KMS-11 (cell line): ENCODE results near the gene C1QTNF6.

Experiments
- H2AFZ ChIP-seq: fragments of 200-600 bp; sonication (generic); 2 replicates; pipeline ENCODE4 v1.6.1; 2016; ENCODE audit warnings: antibody characterized with exemption, mixed run types, low read depth
- H3K27ac ChIP-seq: fragments of 200-600 bp; sonication (generic); 2 replicates; pipeline ENCODE4 v1.6.1; 2016; ENCODE audit warnings: mild to moderate bottlenecking, mixed run types
- H3K27me3 ChIP-seq: fragments of 200-600 bp; sonication (generic); 2 replicates; pipeline ENCODE4 v1.6.1; 2017; ENCODE audit warnings: mild to moderate bottlenecking, low read depth, mixed run types, moderate library complexity; ENCODE audit not compliant: insufficient read depth
- H3K36me3 ChIP-seq: fragments of 200-600 bp; sonication (generic); 2 replicates; pipeline ENCODE4 v1.6.1; 2017; ENCODE audit warnings: mild to moderate bottlenecking, mixed run types; ENCODE audit not compliant: insufficient read depth
- H3K4me1 ChIP-seq: fragments of 200-600 bp; sonication (generic); 2 replicates; pipeline ENCODE4 v1.6.1; 2016; ENCODE audit warnings: mild to moderate bottlenecking, low read depth, mixed run types; ENCODE audit not compliant: poor library complexity, severe bottlenecking
- H3K4me2 ChIP-seq: fragments of 200-600 bp; sonication (generic); 2 replicates; pipeline ENCODE4 v1.7.0; 2016; ENCODE audit warnings: mild to moderate bottlenecking, mixed run types
- H3K4me3 ChIP-seq: fragments of 200-600 bp; sonication (generic); IDR thresholded peaks from 2 replicates; pipeline ENCODE4 v1.6.1; 2017; ENCODE audit warnings: low read depth, low read length, mixed read lengths; ENCODE audit not compliant: insufficient read depth
- H3K79me2 ChIP-seq: fragments of 200-600 bp; sonication (generic); 2 replicates; pipeline ENCODE4 v1.6.1; 2016; ENCODE audit warnings: low read depth, mixed run types; ENCODE audit not compliant: insufficient read depth
- H3K9ac ChIP-seq: fragments of 200-600 bp; sonication (generic); 2 replicates; pipeline ENCODE4 v1.6.1; 2016; ENCODE audit warnings: mild to moderate bottlenecking, mixed run types
- H4K20me1 ChIP-seq: fragments of 200-600 bp; sonication (generic); 2 replicates; pipeline ENCODE4 v1.6.1; 2016; ENCODE audit warnings: mild to moderate bottlenecking, mixed run types; ENCODE audit not compliant: insufficient read depth
- CTCF ChIP-seq: fragments of 200-600 bp; sonication (generic); conservative IDR thresholded peaks from 2 replicates; pipeline ENCODE4 v1.6.1; 2017; ENCODE audit warnings: low read depth, mild to moderate bottlenecking, antibody characterized with exemption, low read length, moderate library complexity, mixed read lengths

The C1QTNF6 gene

GRCh38 chr22:37166675-37167066 is 21.4 kb downstream of the C1QTNF6 start:
- Histone ChIP-seq H3K9ac (no peak overlapping the region), H4K20me1 (no peaks in the 10 kb centered on the region), H3K27me3 (no peaks in the 10 kb centered on the region), H3K4me3 (no peak overlapping the region), H3K4me1 (peaks cover 63% of the 10 kb centered on the region), H3K79me2 (no peaks in the 10 kb centered on the region), H3K36me3 (no peaks in the 10 kb centered on the region), H3K27ac (no peak overlapping the region), H3K4me2 (0 out of 2 replicates have a peak overlapping the region, but pooled peaks have one; percentile 63), H2AFZ (peak overlapping the region; percentile 49)
- TF ChIP-seq CTCF, result peak; percentile 78; the same call in 1 of the 2 replicates

- Histone ChIP-seq H3K4me2 (0 out of 2 replicates have a peak overlapping the region, but pooled peaks have one; percentile 63), H3K27me3 (no peaks in the 10 kb centered on the region), H3K36me3 (no peaks in the 10 kb centered on the region), H2AFZ (peak overlapping the region; percentile 49; the same call in 1 of the 2 replicates), H3K79me2 (no peaks in the 10 kb centered on the region), H4K20me1 (no peaks in the 10 kb centered on the region), H3K27ac (no peak overlapping the region), H3K9ac (no peak overlapping the region), H3K4me3 (no peak overlapping the region), H3K4me1 (peaks cover 69% of the 10 kb centered on the region)
- no peak; the same call in none of the 2 replicates for TF ChIP-seq CTCF
Observed at GRCh38 chr22:37165940-37166674, 21.9 kb downstream of the C1QTNF6 start.

GRCh38 chr22:37165066-37165465 is 23.0 kb downstream of the C1QTNF6 start:
- TF ChIP-seq CTCF, result no peak
- no peak overlapping the region for H3K9ac ChIP-seq

GRCh38 chr22:37164505-37164887 is 23.6 kb downstream of the C1QTNF6 start:
- no peaks in the 10 kb centered on the region for H3K36me3 ChIP-seq
- TF ChIP-seq CTCF, result no peak

More at GRCh38 chr22:37165066-37165465, 23.0 kb downstream of the C1QTNF6 start:
- Histone ChIP-seq H3K36me3 (no peaks in the 10 kb centered on the region), H3K4me2 (peak overlapping the region; percentile 83), H3K79me2 (no peaks in the 10 kb centered on the region), H3K27ac (peak overlapping the region; percentile 93), H3K4me3 (no peak overlapping the region), H4K20me1 (no peaks in the 10 kb centered on the region), H3K4me1 (peaks cover 73% of the 10 kb centered on the region), H3K27me3 (no peaks in the 10 kb centered on the region), H2AFZ (no peak overlapping the region; the same call in 1 of the 2 replicates)

More at GRCh38 chr22:37164505-37164887, 23.6 kb downstream of the C1QTNF6 start:
- Histone ChIP-seq H3K27ac (peak overlapping the region; percentile 93), H3K4me3 (no peak overlapping the region), H2AFZ (peak overlapping the region; percentile 44; the same call in 1 of the 2 replicates), H3K9ac (peak overlapping the region; percentile 40; the same call in 1 of the 2 replicates), H4K20me1 (no peaks in the 10 kb centered on the region), H3K4me2 (peak overlapping the region; percentile 83), H3K27me3 (no peaks in the 10 kb centered on the region), H3K79me2 (no peaks in the 10 kb centered on the region), H3K4me1 (peaks cover 73% of the 10 kb centered on the region)
